ENCODE data around the gene MDM4.

GRCh38 chr1:204499511-204500468, 16.4 kb upstream of the MDM4 start:
- no peak for TF ChIP-seq CTCF (IDR thresholded peaks at IDR 0.05)
- no peak for TF ChIP-seq SIN3A (IDR thresholded peaks at IDR 0.05; ENCODE audit: borderline replicate concordance, insufficient read depth, low read depth, low read length)
